PC-9 (cell line): ENCODE measurements around the gene ZNF48. TPM values are rescaled to one million over a fixed set of nuclear protein-coding genes. Genes with fewer than 3 reads are reported as not detected.

Experiments used
- BruUV-seq: library from RNA; stranded (reverse); fragments of 400-500 nt; replicated peaks from 2 replicates; lab custom pipeline; 2021; lab: Mats Ljungman, UMichigan
- CTCF ChIA-PET: fragments of 300-600 bp; sonication (Branson Sonifier 250); formaldehyde crosslinking; loops from one replicate; lab custom pipeline; 2022; ENCODE audit warnings: antibody characterized with exemption; lab: Charles Lee
- POLR2A ChIA-PET: fragments of 300-600 bp; sonication (Branson Sonifier 250); formaldehyde crosslinking; loops from one replicate; lab custom pipeline; 2022; ENCODE audit warnings: antibody characterized with exemption; ENCODE audit not compliant: unreplicated experiment; lab: Charles Lee
- DNase-seq, 2 experiments: peaks; one replicate each; pipeline versions ENCODE4 v3.0.0 to v3.0.0-alpha.2; 2015 to 2022; ENCODE audit warnings: mixed read lengths in 1 of 2
- H2AFZ ChIP-seq: fragments of 200-600 bp; sonication (generic); 2 replicates; pipeline ENCODE4 v1.8.1; 2017; ENCODE audit warnings: antibody characterized with exemption
- H3F3A ChIP-seq: fragments of 200-600 bp; sonication (generic); 2 replicates; pipeline ENCODE4 v1.8.1; 2017; ENCODE audit warnings: antibody characterized with exemption, mild to moderate bottlenecking, low read depth; ENCODE audit not compliant: insufficient read depth
- H3K27ac ChIP-seq: fragments of 200-600 bp; sonication (generic); 2 replicates; pipeline ENCODE4 v1.6.1; 2016; ENCODE audit warnings: mixed run types
- H3K27me3 ChIP-seq: fragments of 200-600 bp; sonication (generic); 2 replicates; pipeline ENCODE4 v1.6.1; 2016; ENCODE audit warnings: low read depth, mixed run types; ENCODE audit not compliant: insufficient read depth
- H3K36me3 ChIP-seq: fragments of 200-600 bp; sonication (generic); 2 replicates; pipeline ENCODE4 v1.6.1; 2016; ENCODE audit warnings: low read depth, mixed run types
- H3K4me1 ChIP-seq: fragments of 200-600 bp; sonication (generic); replicated peaks from 2 replicates; pipeline ENCODE4 v1.6.1; 2016; ENCODE audit warnings: mixed run types; ENCODE audit not compliant: insufficient read depth
- H3K4me2 ChIP-seq: fragments of 200-600 bp; sonication (generic); 2 replicates; pipeline ENCODE4 v1.6.1; 2017; ENCODE audit warnings: mixed run types
- H3K4me3 ChIP-seq: fragments of 200-600 bp; sonication (generic); 2 replicates; pipeline ENCODE4 v1.6.1; 2016; ENCODE audit warnings: mixed run types
- H3K79me2 ChIP-seq: fragments of 200-600 bp; sonication (generic); 2 replicates; pipeline ENCODE4 v1.6.1; 2017; ENCODE audit warnings: low read depth, mixed run types
- H3K9me2 ChIP-seq: fragments of 200-600 bp; sonication (generic); 2 replicates; pipeline ENCODE4 v1.8.1; 2017; ENCODE audit warnings: mild to moderate bottlenecking; ENCODE audit not compliant: insufficient read depth
- H3K9me3 ChIP-seq: fragments of 200-600 bp; sonication (generic); 2 replicates; pipeline ENCODE4 v1.8.1; 2016; ENCODE audit warnings: low read depth; ENCODE audit not compliant: insufficient read depth
- H4K20me1 ChIP-seq: fragments of 200-600 bp; sonication (generic); 2 replicates; pipeline ENCODE4 v1.8.1; 2017; ENCODE audit not compliant: insufficient read depth
- CTCF ChIP-seq: fragments of 200-600 bp; sonication (generic); conservative IDR thresholded peaks from 2 replicates; pipeline ENCODE4 v1.6.1; 2017; ENCODE audit warnings: mixed run types, antibody characterized with exemption, mild to moderate bottlenecking, moderate library complexity
- EZH2 ChIP-seq: fragments of 200-600 bp; sonication (generic); IDR thresholded peaks from 2 replicates; pipeline ENCODE4 v1.8.0; 2017; ENCODE audit warnings: antibody characterized with exemption, low read depth
- intact Hi-C: fragments of 100-400 bp; cut with micrococcal nuclease; formaldehyde crosslinking; loops from one replicate; pipeline ENCODE4 v1.10.0; 2022; ENCODE audit not compliant: unreplicated experiment
- total RNA-seq: library from RNA; stranded (reverse); gene quantifications from 2 replicates; pipeline ENCODE4 v1.2.3, GENCODE V29; 2021

The ZNF48 gene
- total RNA-seq, 1 experiment from 2014 or later, result 20.1 TPM

DNA sequence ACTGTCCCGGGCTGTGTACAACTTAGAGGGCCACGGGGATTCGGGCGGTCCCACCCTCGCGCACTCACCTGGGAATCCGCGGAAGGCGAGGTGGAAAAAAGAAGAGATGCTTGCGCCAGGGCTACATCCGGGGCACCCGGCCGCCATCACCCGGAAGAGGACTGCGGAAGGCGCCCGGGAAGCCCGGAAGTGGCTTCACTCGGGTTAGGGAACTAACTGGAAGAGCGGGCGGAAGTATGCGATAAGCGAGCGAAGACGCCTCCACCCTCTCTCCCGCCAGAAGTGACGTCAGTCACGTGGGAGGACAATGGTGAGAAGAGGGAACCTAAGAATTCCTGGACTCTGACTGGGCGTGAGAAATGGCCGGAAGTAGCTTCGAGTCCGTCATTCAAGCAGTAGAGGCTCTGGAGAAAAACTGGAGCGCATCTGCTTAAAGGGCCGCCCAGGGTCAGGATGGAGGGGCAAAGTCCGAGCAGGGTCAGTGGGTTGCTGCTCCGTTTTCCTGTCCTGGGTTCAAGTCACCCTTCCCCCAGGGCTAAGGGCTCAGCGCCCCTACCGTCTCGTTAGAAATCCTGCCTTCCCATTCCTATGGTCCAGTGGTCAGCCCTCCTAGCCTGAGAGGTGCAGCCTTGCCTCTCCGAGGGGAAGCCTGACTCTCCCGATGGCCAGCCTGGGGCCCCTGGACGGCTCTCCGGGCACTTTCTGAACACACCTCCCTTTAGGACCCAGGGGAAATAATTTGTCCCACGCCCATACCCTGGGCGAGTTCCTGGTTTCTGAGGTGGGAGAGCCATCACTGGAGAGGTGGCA lies 39.9 kb upstream of the ZNF48 start, which contains the start of gene CD2BP2:
TSS of gene CD2BP2 (minus strand) at position 165 of the 810 bp plus-strand sequence. CDS start 627 bp downstream, outside the sequence.
- peak within 1 kb of the TSS; percentile 82 for H3K27ac ChIP-seq
- intact Hi-C loops, result loop anchor here (1.0 to 5.0 kb wide), 7 partner anchors 20 to 303 kb away; partner anchors contain the start of genes ALDOA, FBRS, TBX6 and ZNF48
- H3K9me2 ChIP-seq, result no peaks in the 10 kb centered on the region
- no peaks in the 10 kb centered on the region for H3K9me3 ChIP-seq
- BruUV-seq, result no TSS peak
- peaks cover 19% of the 10 kb centered on the region for H3K4me1 ChIP-seq
- peak within 1 kb of the TSS; percentile 91 for H2AFZ ChIP-seq
- TF ChIP-seq EZH2 (no peak), CTCF (no peak)
- peak within 1 kb of the TSS; percentile 83 for H3K4me2 ChIP-seq
- H3K36me3 ChIP-seq, result peaks cover 14% of the 10 kb centered on the region; the same call in 1 of the 2 replicates
- DNase-seq, result peak; percentile 97 to 99
- no peaks in the 10 kb centered on the region for H3K27me3 ChIP-seq
- H3K79me2 ChIP-seq, result peaks cover 22% of the 10 kb centered on the region
- peaks cover 37% of the 10 kb centered on the region for H3F3A ChIP-seq
- H3K4me3 ChIP-seq, result peak within 1 kb of the TSS; percentile 99
- H4K20me1 ChIP-seq, result peaks cover 6% of the 10 kb centered on the region
- ChIA-PET CTCF (interaction anchor here (1.2 kb wide), 1 partner anchor 16 kb away, joined by 4 read pairs; no protein-coding TSS in a partner anchor), POLR2A (interaction anchor here (1.0 kb wide), 1 partner anchor 16 kb away, joined by 7 read pairs; no protein-coding TSS in a partner anchor)

DNA sequence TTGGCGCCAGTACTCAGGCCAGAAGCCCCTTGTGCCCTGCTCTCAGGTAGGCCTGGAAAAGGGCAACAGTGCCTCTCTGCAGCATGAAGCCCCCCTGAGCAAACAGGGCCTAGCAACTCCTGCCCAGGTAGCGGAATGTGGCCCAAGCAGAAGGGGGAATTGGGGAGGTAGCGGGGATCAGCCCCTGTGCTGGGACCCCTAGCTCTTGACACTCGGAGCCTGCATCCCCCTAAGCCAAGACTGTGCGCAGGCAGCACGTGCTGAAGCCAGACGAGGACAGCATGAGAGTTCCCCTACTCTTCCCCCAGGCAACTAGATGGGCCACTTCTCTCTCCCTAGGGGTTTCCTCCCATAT lies 39.3 kb upstream of the ZNF48 start:
- Histone ChIP-seq H3K27ac (peak overlapping the region; percentile 82), H2AFZ (peak overlapping the region; percentile 91), H3K4me1 (peaks cover 19% of the 10 kb centered on the region), H3K27me3 (no peaks in the 10 kb centered on the region), H3K4me3 (peak overlapping the region; percentile 99), H3K36me3 (peaks cover 13% of the 10 kb centered on the region; the same call in 1 of the 2 replicates), H3K79me2 (peaks cover 22% of the 10 kb centered on the region), H4K20me1 (peaks cover 6% of the 10 kb centered on the region), H3F3A (peaks cover 37% of the 10 kb centered on the region), H3K9me2 (no peaks in the 10 kb centered on the region), H3K9me3 (no peaks in the 10 kb centered on the region), H3K4me2 (peak overlapping the region; percentile 83)
- CTCF ChIA-PET, result interaction anchor here (1.2 kb wide), 1 partner anchor 15 kb away, joined by 4 read pairs; no protein-coding TSS in a partner anchor
- TSS peak; percentile 79 for BruUV-seq
- TF ChIP-seq EZH2, result no peak
- TF ChIP-seq CTCF, result no peak
- POLR2A ChIA-PET, result interaction anchor here (0.7 to 1.0 kb wide), 2 partner anchors 15 to 74 kb away, joined by 3 to 7 read pairs; no protein-coding TSS in a partner anchor
- intact Hi-C loops, result loop anchor here (1.0 to 5.0 kb wide), 7 partner anchors 21 to 302 kb away; partner anchors contain the start of genes ALDOA, FBRS, TBX6 and ZNF48
- DNase-seq, result no peak

GRCh38 chr16:30356401-30357084 lies 38.7 kb upstream of the ZNF48 start:
- DNase-seq, result peak in 1 of 2 experiments; percentile 40
- peak overlapping the region; percentile 99 for H3K4me3 ChIP-seq
- CTCF ChIA-PET, result no interaction called here
- peaks cover 28% of the 10 kb centered on the region for H3K79me2 ChIP-seq
- peaks cover 19% of the 10 kb centered on the region for H3K4me1 ChIP-seq
- no peaks in the 10 kb centered on the region for H3K9me3 ChIP-seq
- TF ChIP-seq EZH2 (no peak), CTCF (no peak)
- H3K27ac ChIP-seq, result peak overlapping the region; percentile 82
- BruUV-seq, result no TSS peak
- peaks cover 34% of the 10 kb centered on the region for H3F3A ChIP-seq
- H3K36me3 ChIP-seq, result peaks cover 16% of the 10 kb centered on the region
- H3K27me3 ChIP-seq, result no peaks in the 10 kb centered on the region
- peak overlapping the region; percentile 83 for H3K4me2 ChIP-seq
- no peaks in the 10 kb centered on the region for H3K9me2 ChIP-seq
- intact Hi-C loops, result loop anchor here (5.0 kb wide), 1 partner anchor 264 kb away; the partner anchor contains the start of gene TBX6
- POLR2A ChIA-PET, result interaction anchor here (0.7 kb wide), 3 partner anchors 61 to 303 kb away, joined by 3 to 16 read pairs (median 4); a partner anchor contains a TSS
- H4K20me1 ChIP-seq, result peaks cover 6% of the 10 kb centered on the region
- no peak overlapping the region for H2AFZ ChIP-seq
